ENCODE results near the gene ANKS6. TPM values are rescaled to one million over a fixed set of nuclear protein-coding genes. Genes with fewer than 3 reads are reported as not detected.

Gene ANKS6
- total and polyA plus RNA-seq, 9 donors = 7.4 to 29.3 (median 17.7) TPM

GRCh38 chr9:98771209-98771874, 25.0 kb downstream of the ANKS6 start:
- 93 to 96% (median 94%) methylated on average over 15 of the region's 15 CpGs for WGBS, 3 donors
- Histone ChIP-seq H3K27me3 (no peaks in the 10 kb centered on the region), H3K27ac (no peak overlapping the region), H3K4me3 (no peak overlapping the region), H3K4me1 (ENCODE audit: insufficient read depth) (no peaks in the 10 kb centered on the region), H3K36me3 (no peaks in the 10 kb centered on the region), H3K9me3 (no peaks in the 10 kb centered on the region)
- no peak for DNase-seq
- intact Hi-C loops (cut with DNase I) = loop anchor here in 2 of 4 donors (10.0 kb wide), 2 partner anchors 457 to 567 kb away; no protein-coding TSS in a partner anchor
- TF ChIP-seq POLR2A (IDR thresholded peaks at IDR 0.05) (no peak), EP300 (IDR thresholded peaks at IDR 0.05) (no peak), CTCF (IDR thresholded peaks at IDR 0.05) (no peak)

- WGBS, 3 donors = 94 to 96% (median 95%) methylated on average over 10 of the region's 10 CpGs
- no peak for TF ChIP-seq POLR2A (IDR thresholded peaks at IDR 0.05)
- no peak for TF ChIP-seq EP300 (IDR thresholded peaks at IDR 0.05)
- TF ChIP-seq CTCF (IDR thresholded peaks at IDR 0.05) = no peak
- no peaks in the 10 kb centered on the region for H3K27me3 ChIP-seq
- H3K4me1 ChIP-seq (ENCODE audit: insufficient read depth) = no peaks in the 10 kb centered on the region
- H3K27ac ChIP-seq = no peak overlapping the region
- intact Hi-C loops (cut with DNase I) = loop anchor here in 2 of 4 donors (10.0 kb wide), 2 partner anchors 456 to 566 kb away; no protein-coding TSS in a partner anchor
- no peaks in the 10 kb centered on the region for H3K9me3 ChIP-seq
- H3K36me3 ChIP-seq = no peaks in the 10 kb centered on the region
- DNase-seq = no peak
- H3K4me3 ChIP-seq = no peak overlapping the region
These were observed 25.6 kb downstream of the ANKS6 start for GRCh38 chr9:98770717-98771116.

GRCh38 chr9:98768344-98768743, 28.0 kb downstream of the ANKS6 start:
- no peak for TF ChIP-seq EP300 (IDR thresholded peaks at IDR 0.05)
- no peak for TF ChIP-seq CTCF (IDR thresholded peaks at IDR 0.05)
- no peak for TF ChIP-seq POLR2A (IDR thresholded peaks at IDR 0.05)
- no peak overlapping the region for H3K4me3 ChIP-seq
- no peak for DNase-seq
- peaks cover under 1% of the 10 kb centered on the region for H3K36me3 ChIP-seq
- H3K27ac ChIP-seq = no peak overlapping the region
- WGBS, 3 donors = 90 to 96% (median 95%) methylated on average over 9 of the region's 9 CpGs
- intact Hi-C loops (cut with DNase I) = no loop called here
- H3K9me3 ChIP-seq = no peaks in the 10 kb centered on the region
- H3K27me3 ChIP-seq = no peaks in the 10 kb centered on the region
- no peaks in the 10 kb centered on the region for H3K4me1 ChIP-seq (ENCODE audit: insufficient read depth)

GRCh38 chr9:98767915-98768314, 28.4 kb downstream of the ANKS6 start:
- no peaks in the 10 kb centered on the region for H3K4me1 ChIP-seq (ENCODE audit: insufficient read depth)
- no peak for TF ChIP-seq CTCF (IDR thresholded peaks at IDR 0.05)
- H3K4me3 ChIP-seq = no peak overlapping the region
- WGBS, 3 donors = 94 to 97% (median 95%) methylated on average over 7 of the region's 7 CpGs
- no peak for DNase-seq
- no peak overlapping the region for H3K27ac ChIP-seq
- no peaks in the 10 kb centered on the region for H3K9me3 ChIP-seq
- intact Hi-C loops (cut with DNase I) = no loop called here
- H3K36me3 ChIP-seq = peaks cover 3% of the 10 kb centered on the region
- no peaks in the 10 kb centered on the region for H3K27me3 ChIP-seq
